DND-41 (cell line): ENCODE measurements around the gene HABP4.

Source experiments
- ATAC-seq: fragments of 200-7000 bp; cut with Tn5 transposase; 3 replicates; pipeline ENCODE4 v1.9.1; 2021; ENCODE audit warnings: low read depth; ENCODE audit not compliant: insufficient read depth
- DNase-seq: peaks from one replicate; pipeline ENCODE4 v3.0.0-alpha.2; 2020
- H2AFZ ChIP-seq: 2 replicates; pipeline ENCODE4 v1.6.0; 2012; ENCODE audit warnings: low read depth, low read length
- H3K27ac ChIP-seq: 2 replicates; pipeline ENCODE4 v1.5.1; 2012; ENCODE audit warnings: low read length, inconsistent platforms
- H3K27me3 ChIP-seq: fragments of 200-600 bp; sonication (generic); 2 replicates; pipeline ENCODE4 v1.6.0; 2012; ENCODE audit warnings: low read length, mild to moderate bottlenecking, inconsistent platforms; ENCODE audit not compliant: insufficient read depth, poor library complexity
- H3K36me3 ChIP-seq: 2 replicates; pipeline ENCODE4 v1.5.1; 2012; ENCODE audit warnings: low read length, inconsistent platforms; ENCODE audit not compliant: insufficient read depth
- H3K4me1 ChIP-seq: 2 replicates; pipeline ENCODE4 v1.5.1; 2012; ENCODE audit warnings: mild to moderate bottlenecking, low read length; ENCODE audit not compliant: insufficient read depth
- H3K4me2 ChIP-seq: 2 replicates; pipeline ENCODE4 v1.6.0; 2012; ENCODE audit warnings: mild to moderate bottlenecking, moderate library complexity, low read length, inconsistent platforms; ENCODE audit not compliant: insufficient read depth
- H3K4me3 ChIP-seq, 2 experiments: fragments of 200-600 bp in 1 of 2; shearing (Covaris generic) in 1 of 2; 2 replicates each; pipeline ENCODE4 v1.5.1; 2012 to 2016; ENCODE audit warnings: inconsistent platforms in 2 of 2, low read length in 2 of 2, mild to moderate bottlenecking in 2 of 2, low read depth in 1 of 2, moderate library complexity in 1 of 2
- H3K79me2 ChIP-seq: 2 replicates; pipeline ENCODE4 v1.6.0; 2012; ENCODE audit warnings: low read length, inconsistent platforms; ENCODE audit not compliant: insufficient read depth
- H3K9ac ChIP-seq: 2 replicates; pipeline ENCODE4 v1.6.0; 2012; ENCODE audit warnings: low read depth, mild to moderate bottlenecking, inconsistent platforms, low read length, moderate library complexity
- H3K9me3 ChIP-seq: 2 replicates; pipeline ENCODE4 v1.5.1; 2012; ENCODE audit warnings: low read length, moderate library complexity, mild to moderate bottlenecking, inconsistent platforms; ENCODE audit not compliant: insufficient read depth, severe bottlenecking
- H4K20me1 ChIP-seq: 2 replicates; pipeline ENCODE4 v1.6.0; 2012; ENCODE audit warnings: low read length; ENCODE audit not compliant: insufficient read depth
- CTCF ChIP-seq: IDR thresholded peaks from 2 replicates; pipeline ENCODE4 v1.5.1; 2012; ENCODE audit warnings: borderline replicate concordance, low read length, moderate library complexity, mild to moderate bottlenecking; ENCODE audit not compliant: poor library complexity, severe bottlenecking; ENCODE audit errors: extremely low read depth
- EZH2 ChIP-seq: IDR thresholded peaks from 3 replicates; pipeline ENCODE4 v1.6.1; 2012; ENCODE audit warnings: borderline replicate concordance, low read depth, mild to moderate bottlenecking, moderate library complexity, low read length, inconsistent platforms; ENCODE audit not compliant: severe bottlenecking

The HABP4 gene

GRCh38 chr9:96490534-96491078 is 40.6 kb downstream of the HABP4 start:
- Histone ChIP-seq H3K4me2 (no peak overlapping the region), H3K27me3 (no peaks in the 10 kb centered on the region), H3K4me3 (no peak overlapping the region), H3K9me3 (no peaks in the 10 kb centered on the region), H3K27ac (no peak overlapping the region), H2AFZ (no peak overlapping the region), H4K20me1 (no peaks in the 10 kb centered on the region), H3K36me3 (peaks cover 3% of the 10 kb centered on the region; the same call in 1 of the 2 replicates), H3K79me2 (no peaks in the 10 kb centered on the region), H3K9ac (no peak overlapping the region), H3K4me1 (no peaks in the 10 kb centered on the region)
- TF ChIP-seq CTCF (no peak), EZH2 (no peak)
- ATAC-seq (no peak), DNase-seq (no peak)

- Histone ChIP-seq H3K27ac (no peak overlapping the region), H3K36me3 (peaks cover 3% of the 10 kb centered on the region; the same call in 1 of the 2 replicates), H3K4me3 (no peak overlapping the region), H3K27me3 (no peaks in the 10 kb centered on the region), H3K9ac (no peak overlapping the region), H3K9me3 (no peaks in the 10 kb centered on the region), H2AFZ (no peak overlapping the region), H3K4me2 (no peak overlapping the region), H3K79me2 (no peaks in the 10 kb centered on the region), H4K20me1 (no peaks in the 10 kb centered on the region), H3K4me1 (no peaks in the 10 kb centered on the region)
- TF ChIP-seq EZH2 (no peak), CTCF (no peak)
- no peak for DNase-seq
- ATAC-seq = no peak
Observed at GRCh38 chr9:96491079-96491879, 41.3 kb downstream of the HABP4 start.

GRCh38 chr9:96491880-96492525 is 42.0 kb downstream of the HABP4 start:
- Histone ChIP-seq H3K79me2 (no peaks in the 10 kb centered on the region), H3K9ac (no peak overlapping the region), H3K36me3 (peaks cover 3% of the 10 kb centered on the region; the same call in 1 of the 2 replicates), H3K27me3 (no peaks in the 10 kb centered on the region), H3K9me3 (no peaks in the 10 kb centered on the region), H4K20me1 (no peaks in the 10 kb centered on the region), H3K27ac (no peak overlapping the region), H3K4me1 (no peaks in the 10 kb centered on the region), H2AFZ (no peak overlapping the region), H3K4me2 (no peak overlapping the region), H3K4me3 (no peak overlapping the region)
- ATAC-seq = no peak
- TF ChIP-seq EZH2 (no peak), CTCF (no peak)
- DNase-seq = no peak
